GM12864 (cell line): ENCODE results near the gene IKZF4.

ENCODE experiments used
- DNase-seq: peaks from one replicate; pipeline ENCODE4 v3.0.0-alpha.2; 2011; ENCODE audit warnings: low read depth
- H3K4me3 ChIP-seq: 2 replicates; pipeline ENCODE4 v1.5.1; 2011; ENCODE audit warnings: mild to moderate bottlenecking, low read depth, low read length, control low read depth
- CTCF ChIP-seq: IDR thresholded peaks from 2 replicates; pipeline ENCODE4 v1.5.1; 2011; ENCODE audit warnings: low read depth, mild to moderate bottlenecking, moderate library complexity, low read length, control low read depth, inconsistent platforms; ENCODE audit errors: missing control alignments

The IKZF4 gene

GRCh38 chr12:56029666-56030293, 8.9 kb downstream of the IKZF4 start:
- peak; percentile 64 for TF ChIP-seq CTCF
- H3K4me3 ChIP-seq, result no peak overlapping the region
- DNase-seq, result no peak

- no peak for TF ChIP-seq CTCF
- H3K4me3 ChIP-seq, result no peak overlapping the region
- DNase-seq, result no peak
These were observed 11.1 kb downstream of the IKZF4 start for GRCh38 chr12:56031987-56032386.

- no peak for DNase-seq
- no peak for TF ChIP-seq CTCF
- no peak overlapping the region for H3K4me3 ChIP-seq
These were observed 13.9 kb downstream of the IKZF4 start for GRCh38 chr12:56034586-56035332.

- DNase-seq, result no peak
- TF ChIP-seq CTCF, result no peak
- H3K4me3 ChIP-seq, result no peak overlapping the region
These were observed 16.3 kb downstream of the IKZF4 start for GRCh38 chr12:56037161-56037560.

- no peak for DNase-seq
- no peak overlapping the region for H3K4me3 ChIP-seq
- TF ChIP-seq CTCF, result no peak
These were observed 17.3 kb downstream of the IKZF4 start for GRCh38 chr12:56038022-56038655.

GRCh38 chr12:56040151-56040550, 19.3 kb downstream of the IKZF4 start:
- H3K4me3 ChIP-seq, result no peak overlapping the region
- TF ChIP-seq CTCF, result no peak
- no peak for DNase-seq
